Neuron (in vitro differentiated cells): ENCODE data around the gene HEATR5B.
"Not testable (repeated sequence)": the region's sequence is repeated elsewhere in the genome, so short reads cannot be mapped to it uniquely, and the experiment has no call there.

ENCODE experiments used
- H2AFZ ChIP-seq: one replicate; pipeline ENCODE4 v1.6.1; 2013; ENCODE audit warnings: low read depth, mild to moderate bottlenecking, inconsistent platforms, low read length, moderate library complexity
- H3K27me3 ChIP-seq: one replicate; pipeline ENCODE4 v1.6.1; 2013; ENCODE audit warnings: low read length; ENCODE audit not compliant: insufficient read depth
- H3K36me3 ChIP-seq: one replicate; pipeline ENCODE4 v1.6.1; 2013; ENCODE audit warnings: low read length; ENCODE audit not compliant: insufficient read depth
- H3K4me1 ChIP-seq: one replicate; pipeline ENCODE4 v1.6.1; 2013; ENCODE audit warnings: low read length; ENCODE audit not compliant: insufficient read depth
- H3K4me3 ChIP-seq: 2 replicates; pipeline ENCODE4 v1.5.1; 2013; ENCODE audit warnings: mild to moderate bottlenecking, low read length, moderate library complexity
- H3K9me3 ChIP-seq: one replicate; pipeline ENCODE4 v1.6.1; 2013; ENCODE audit warnings: low read length

The HEATR5B gene

DNA sequence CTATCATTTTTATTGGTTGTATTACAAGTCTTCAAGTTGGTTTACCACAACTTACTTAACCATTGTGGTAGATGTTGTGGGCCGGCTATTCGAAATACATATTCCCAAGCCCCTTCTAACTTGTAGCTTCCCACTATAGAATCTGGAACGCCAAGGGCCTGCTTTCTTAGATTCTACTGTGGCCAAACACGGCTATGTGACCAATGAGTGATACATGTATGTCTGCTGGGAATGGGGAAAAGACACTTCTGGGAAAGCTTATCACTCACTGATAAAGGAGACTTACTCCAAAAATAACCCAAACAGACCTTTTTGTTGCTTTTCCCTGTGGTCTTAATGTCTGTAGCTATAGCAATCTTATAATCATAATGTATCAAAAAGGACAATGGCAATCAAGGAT, 142.3 kb downstream of the HEATR5B start:
- Histone ChIP-seq H3K9me3 (no peaks in the 10 kb centered on the region), H3K4me1 (no peaks in the 10 kb centered on the region), H3K27me3 (no peaks in the 10 kb centered on the region), H3K36me3 (no peaks in the 10 kb centered on the region), H3K4me3 (no peak overlapping the region), H2AFZ (no peak overlapping the region)

DNA sequence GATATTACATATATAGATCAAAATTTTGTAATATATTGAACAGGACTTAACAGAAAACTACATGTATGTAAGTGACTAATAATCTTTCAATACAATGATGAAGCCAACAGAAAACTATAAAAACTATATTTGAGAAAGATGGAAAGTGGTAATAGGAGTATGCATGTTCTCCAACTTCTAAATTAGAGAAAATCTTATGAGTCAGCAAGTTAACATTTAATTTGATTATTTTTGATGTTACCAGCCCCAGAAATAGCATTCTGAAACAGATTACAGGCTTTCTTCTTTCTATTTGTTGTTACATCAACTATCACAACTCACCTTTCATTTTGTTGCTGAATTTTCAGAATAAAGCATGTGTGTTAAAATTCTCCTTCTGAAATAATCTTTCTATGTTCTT, 147.6 kb downstream of the HEATR5B start:
- not testable (repeated sequence) for H2AFZ ChIP-seq, H3K27me3 ChIP-seq, H3K36me3 ChIP-seq, H3K4me1 ChIP-seq, H3K9me3 ChIP-seq, H3K4me3 ChIP-seq

DNA sequence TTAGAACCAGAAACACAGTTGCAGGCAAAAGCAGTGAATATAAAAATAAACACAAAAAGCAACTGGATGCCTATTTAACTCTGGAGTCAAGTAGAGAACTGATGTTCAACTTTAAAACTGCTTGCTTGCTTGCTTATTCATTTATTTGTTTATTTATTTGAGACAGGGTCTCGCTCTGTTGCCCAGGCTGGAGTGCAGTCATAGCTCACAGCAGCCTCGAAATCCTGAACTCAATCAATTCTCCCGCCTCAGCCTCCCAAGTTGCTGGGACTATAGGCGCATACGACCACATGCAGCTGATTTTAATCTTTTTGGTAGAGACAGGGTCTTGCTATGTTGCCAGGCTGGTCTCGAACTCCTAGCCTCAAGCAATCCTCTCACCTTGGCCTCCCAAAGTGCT, 152.5 kb downstream of the HEATR5B start:
- not testable (repeated sequence) for H3K36me3 ChIP-seq, H3K4me3 ChIP-seq, H3K4me1 ChIP-seq, H2AFZ ChIP-seq, H3K27me3 ChIP-seq, H3K9me3 ChIP-seq
